HG03064 (cell line): Measurements from ENCODE around the gene METTL14.
"Not testable (repeated sequence)": the region's sequence is repeated elsewhere in the genome, so short reads cannot be mapped to it uniquely, and the experiment has no call there.

ENCODE experiments used
- ATAC-seq: cut with Tn5 transposase; IDR thresholded peaks from one replicate; pipeline ENCODE4 v1.9.1; 2021; ENCODE audit warnings: low read depth; ENCODE audit not compliant: unreplicated experiment

Gene METTL14

GRCh38 chr4:118684873-118685811 is at the start of gene METTL14:
METTL14 (plus strand) TSS chr4:118685392; CDS start chr4:118685535, 143 bp downstream.
- peak; percentile 100 for ATAC-seq

- not testable (repeated sequence) for ATAC-seq
Measured at GRCh38 chr4:118636126-118636525, 49.1 kb upstream of the METTL14 start.

- not testable (repeated sequence) for ATAC-seq
Measured at GRCh38 chr4:118664665-118665064, 20.5 kb upstream of the METTL14 start.

- not testable (repeated sequence) for ATAC-seq
Measured at GRCh38 chr4:118669220-118669619, 16.0 kb upstream of the METTL14 start.

- ATAC-seq = not testable (repeated sequence)
Measured at GRCh38 chr4:118670968-118671367, 14.2 kb upstream of the METTL14 start.

- no peak for ATAC-seq
Measured at GRCh38 chr4:118676128-118676527, 9.1 kb upstream of the METTL14 start.

GRCh38 chr4:118680808-118681207 is 4.4 kb upstream of the METTL14 start:
- no peak for ATAC-seq

- no peak for ATAC-seq
Measured at GRCh38 chr4:118682928-118683327, 2.3 kb upstream of the METTL14 start.

- no peak for ATAC-seq
Measured at GRCh38 chr4:118683513-118683912, 1.7 kb upstream of the METTL14 start.

- ATAC-seq = no peak
Measured at GRCh38 chr4:118703118-118703517, 17.9 kb downstream of the METTL14 start.

- no peak for ATAC-seq
Measured at GRCh38 chr4:118711052-118711451, 25.9 kb downstream of the METTL14 start.

- ATAC-seq = no peak
Measured at GRCh38 chr4:118712872-118713271, 27.7 kb downstream of the METTL14 start.

GRCh38 chr4:118714682-118715081 is 29.5 kb downstream of the METTL14 start:
- no peak for ATAC-seq

- ATAC-seq = no peak
Measured at GRCh38 chr4:118716304-118716703, 31.1 kb downstream of the METTL14 start.

- ATAC-seq = no peak
Measured at GRCh38 chr4:118718511-118719170, 33.4 kb downstream of the METTL14 start.

- no peak for ATAC-seq
Measured at GRCh38 chr4:118721752-118722151, 36.6 kb downstream of the METTL14 start.

GRCh38 chr4:118723369-118723768 is 38.2 kb downstream of the METTL14 start:
- ATAC-seq = no peak

GRCh38 chr4:118727360-118727759 is 42.2 kb downstream of the METTL14 start:
- no peak for ATAC-seq

GRCh38 chr4:118729287-118730286 is 44.4 kb downstream of the METTL14 start:
- ATAC-seq = no peak

- no peak for ATAC-seq
Measured at GRCh38 chr4:118730683-118731082, 45.5 kb downstream of the METTL14 start.
